Astrocyte (in vitro differentiated cells and primary cell): ENCODE data around the gene MYO19.

Experiments
- CTCF ChIP-seq: IDR thresholded peaks from 2 replicates; pipeline ENCODE4 v1.5.1; 2011; ENCODE audit warnings: low read depth, mild to moderate bottlenecking, inconsistent platforms, low read length, moderate library complexity; ENCODE audit not compliant: insufficient read depth
- EZH2 ChIP-seq: IDR thresholded peaks from 2 replicates; pipeline ENCODE4 v1.6.1; 2012; ENCODE audit warnings: mild to moderate bottlenecking, low read length, inconsistent platforms; ENCODE audit not compliant: insufficient read depth

- TF ChIP-seq CTCF, result no peak
- no peak for TF ChIP-seq EZH2
These were observed 73.1 kb downstream of the MYO19 start for GRCh38 chr17:36461330-36462110.
